ENCODE data around the gene ZNF20.

GRCh38 chr19:12137221-12137940 lies 2.8 kb downstream of the ZNF20 start:
- TF ChIP-seq CTCF (IDR thresholded peaks at IDR 0.05): peak; percentile 68
- TF ChIP-seq EZH2 (IDR thresholded peaks at IDR 0.05; ENCODE audit: borderline replicate concordance, insufficient read depth, low read depth, low read length, poor library complexity, severe bottlenecking): no peak
